ENCODE results near the gene MAP9. TPM values are rescaled to one million over a fixed set of nuclear protein-coding genes. Genes with fewer than 3 reads are reported as not detected.

The MAP9 gene
- total and polyA plus RNA-seq, 12 donors, result 3.4 to 15.1 (median 8.1) TPM

GRCh38 chr4:155388162-155388561 lies 11.4 kb upstream of the MAP9 start:
- H3K4me1 ChIP-seq (replicated peaks in 1 of 2), result no peaks in the 10 kb centered on the region
- DNase-seq, result no peak
- intact Hi-C loops (cut with DNase I), result no loop called here
- TF ChIP-seq CTCF (IDR thresholded peaks at IDR 0.05), result no peak
- TF ChIP-seq POLR2A (IDR thresholded peaks at IDR 0.05), result no peak
- H3K27ac ChIP-seq, result no peak overlapping the region
- WGBS, 4 donors, result 68 to 95% (median 85%) methylated on average over 5 of the region's 5 CpGs
- no peaks in the 10 kb centered on the region for H3K27me3 ChIP-seq
- H3K9me3 ChIP-seq (replicated peaks in 1 of 3), result no peaks in the 10 kb centered on the region
- no peaks in the 10 kb centered on the region for H3K36me3 ChIP-seq (replicated peaks in 1 of 2)
- H3K4me3 ChIP-seq, result no peak overlapping the region

GRCh38 chr4:155383541-155383940 lies 6.8 kb upstream of the MAP9 start:
- Histone ChIP-seq H3K4me3 (no peak overlapping the region), H3K9me3 (replicated peaks in 1 of 3) (no peaks in the 10 kb centered on the region), H3K4me1 (replicated peaks in 1 of 2) (no peaks in the 10 kb centered on the region), H3K27ac (no peak overlapping the region), H3K36me3 (replicated peaks in 1 of 2) (no peaks in the 10 kb centered on the region), H3K27me3 (no peaks in the 10 kb centered on the region)
- TF ChIP-seq POLR2A (IDR thresholded peaks at IDR 0.05) (no peak), CTCF (IDR thresholded peaks at IDR 0.05) (no peak)
- DNase-seq, result no peak
- WGBS, 4 donors, result 78 to 88% (median 80%) methylated on average over 4 of the region's 4 CpGs
- intact Hi-C loops (cut with DNase I), result no loop called here

GRCh38 chr4:155377276-155377675 lies 511 bp upstream of the MAP9 start:
- H3K36me3 ChIP-seq (replicated peaks in 1 of 2), result no peaks in the 10 kb centered on the region
- no peak for TF ChIP-seq CTCF (IDR thresholded peaks at IDR 0.05)
- 59 to 67% (median 64%) methylated on average over 3 of the region's 3 CpGs for WGBS, 4 donors
- no peaks in the 10 kb centered on the region for H3K27me3 ChIP-seq
- peaks cover 3 to 15% of the 10 kb centered on the region in 2 donors for H3K4me1 ChIP-seq (replicated peaks in 1 of 2)
- peak overlapping the region in 1 of 5 donors; percentile 61 for H3K27ac ChIP-seq
- intact Hi-C loops (cut with DNase I), result no loop called here
- H3K4me3 ChIP-seq, result peak overlapping the region in 2 of 4 donors; percentile 60 to 62
- H3K9me3 ChIP-seq (replicated peaks in 1 of 3), result no peaks in the 10 kb centered on the region
- DNase-seq, result no peak

GRCh38 chr4:155371432-155372043 lies 5.2 kb downstream of the MAP9 start:
- no peaks in the 10 kb centered on the region for H3K27me3 ChIP-seq
- intact Hi-C loops (cut with DNase I), result no loop called here
- no peak for DNase-seq
- WGBS, 4 donors, result 37 to 46% (median 43%) methylated on average over 4 of the region's 4 CpGs
- H3K36me3 ChIP-seq (replicated peaks in 1 of 2), result no peaks in the 10 kb centered on the region
- TF ChIP-seq CTCF (IDR thresholded peaks at IDR 0.05) (peak in 5 of 6 experiments; percentile 9 to 61 (median 53)), POLR2A (IDR thresholded peaks at IDR 0.05) (no peak)
- no peak overlapping the region for H3K4me3 ChIP-seq
- H3K4me1 ChIP-seq (replicated peaks in 1 of 2), result peaks cover 3 to 11% of the 10 kb centered on the region in 2 donors
- H3K9me3 ChIP-seq (replicated peaks in 1 of 3), result no peaks in the 10 kb centered on the region
- no peak overlapping the region for H3K27ac ChIP-seq
